ENCODE data around the gene ZBTB20.

Gene ZBTB20

GRCh38 chr3:115164374-115165221 is 17.5 kb upstream of the ZBTB20 start:
- Histone ChIP-seq H3F3A (ENCODE audit: insufficient read depth) (no peaks in the 10 kb centered on the region), H3K9me2 (replicated peaks; ENCODE audit: insufficient read depth, low read length) (no peaks in the 10 kb centered on the region), H2AFZ (ENCODE audit: low read depth, low read length, severe bottlenecking) (no peak overlapping the region), H3K27me3 (ENCODE audit: low read length) (no peaks in the 10 kb centered on the region), H3K4me3 (ENCODE audit: insufficient read depth, low read length, poor library complexity, severe bottlenecking) (no peak overlapping the region), H3K9me3 (ENCODE audit: insufficient read depth, low read length) (no peaks in the 10 kb centered on the region), H4K20me1 (ENCODE audit: low read depth, low read length) (no peaks in the 10 kb centered on the region), H3K27ac (ENCODE audit: low read depth, low read length) (no peak overlapping the region), H3K4me2 (ENCODE audit: low read depth, low read length, poor library complexity, severe bottlenecking) (no peak overlapping the region), H3K36me3 (ENCODE audit: low read length) (no peaks in the 10 kb centered on the region), H3K79me2 (ENCODE audit: insufficient read depth, low read length) (no peaks in the 10 kb centered on the region), H3K9ac (ENCODE audit: low read length) (no peak overlapping the region)
- TF ChIP-seq CTCF (IDR thresholded peaks at IDR 0.05; ENCODE audit: insufficient read depth, low read length, poor library complexity, severe bottlenecking) (no peak), EZH2phosphoT487 (conservative IDR thresholded peaks at IDR 0.05; ENCODE audit: low read length) (no peak)

GRCh38 chr3:115162759-115163158 is 15.7 kb upstream of the ZBTB20 start:
- no peaks in the 10 kb centered on the region for H3K79me2 ChIP-seq (ENCODE audit: insufficient read depth, low read length)
- H3K27ac ChIP-seq (ENCODE audit: low read depth, low read length): no peak overlapping the region
- no peaks in the 10 kb centered on the region for H3K9me2 ChIP-seq (replicated peaks; ENCODE audit: insufficient read depth, low read length)
- no peaks in the 10 kb centered on the region for H3F3A ChIP-seq (ENCODE audit: insufficient read depth)
- no peak for TF ChIP-seq EZH2phosphoT487 (conservative IDR thresholded peaks at IDR 0.05; ENCODE audit: low read length)
- no peaks in the 10 kb centered on the region for H3K27me3 ChIP-seq (ENCODE audit: low read length)
- H4K20me1 ChIP-seq (ENCODE audit: low read depth, low read length): no peaks in the 10 kb centered on the region
- H3K4me3 ChIP-seq (ENCODE audit: insufficient read depth, low read length, poor library complexity, severe bottlenecking): no peak overlapping the region
- H3K36me3 ChIP-seq (ENCODE audit: low read length): no peaks in the 10 kb centered on the region
- H3K9me3 ChIP-seq (ENCODE audit: insufficient read depth, low read length): no peaks in the 10 kb centered on the region
- H3K9ac ChIP-seq (ENCODE audit: low read length): no peak overlapping the region
- H2AFZ ChIP-seq (ENCODE audit: low read depth, low read length, severe bottlenecking): peak overlapping the region; percentile 38
- no peak overlapping the region for H3K4me2 ChIP-seq (ENCODE audit: low read depth, low read length, poor library complexity, severe bottlenecking)

DNA sequence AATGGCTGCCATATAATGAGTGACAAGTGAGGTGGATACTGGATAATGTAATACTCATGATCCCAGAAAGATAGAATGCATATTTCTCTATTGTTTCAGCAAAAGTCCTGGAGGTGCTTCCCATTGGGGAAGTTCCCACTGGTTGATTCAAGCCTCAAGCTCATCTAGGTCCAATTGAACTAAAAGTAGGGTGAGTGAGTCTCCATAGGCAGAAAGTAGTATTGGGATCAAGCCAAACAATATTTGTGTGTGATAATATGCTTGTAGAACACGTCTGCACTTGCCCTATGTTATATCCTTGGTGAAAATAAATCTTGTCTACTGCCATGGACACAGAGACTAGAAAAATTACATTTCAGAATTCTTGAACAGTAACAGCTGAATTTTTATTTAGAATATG is 14.8 kb upstream of the ZBTB20 start:
- H2AFZ ChIP-seq (ENCODE audit: low read depth, low read length, severe bottlenecking): no peak overlapping the region

More for the DNA sequence above, 14.8 kb upstream of the ZBTB20 start:
- TF ChIP-seq EZH2phosphoT487 (conservative IDR thresholded peaks at IDR 0.05; ENCODE audit: low read length) (no peak), CTCF (IDR thresholded peaks at IDR 0.05; ENCODE audit: insufficient read depth, low read length, poor library complexity, severe bottlenecking) (no peak)
- no peaks in the 10 kb centered on the region for H3F3A ChIP-seq (ENCODE audit: insufficient read depth)
- H3K9me3 ChIP-seq (ENCODE audit: insufficient read depth, low read length): no peaks in the 10 kb centered on the region
- no peaks in the 10 kb centered on the region for H3K36me3 ChIP-seq (ENCODE audit: low read length)
- no peaks in the 10 kb centered on the region for H3K79me2 ChIP-seq (ENCODE audit: insufficient read depth, low read length)
- H3K9ac ChIP-seq (ENCODE audit: low read length): no peak overlapping the region
- H4K20me1 ChIP-seq (ENCODE audit: low read depth, low read length): no peaks in the 10 kb centered on the region
- H3K4me3 ChIP-seq (ENCODE audit: insufficient read depth, low read length, poor library complexity, severe bottlenecking): no peak overlapping the region
- H3K27ac ChIP-seq (ENCODE audit: low read depth, low read length): no peak overlapping the region
- no peak overlapping the region for H3K4me2 ChIP-seq (ENCODE audit: low read depth, low read length, poor library complexity, severe bottlenecking)
- H3K27me3 ChIP-seq (ENCODE audit: low read length): no peaks in the 10 kb centered on the region
- H3K9me2 ChIP-seq (replicated peaks; ENCODE audit: insufficient read depth, low read length): no peaks in the 10 kb centered on the region

All from SU-DHL-6 (cell line).